Transverse colon (tissue), 3 donors: Measurements from ENCODE around the gene SCG3.

Source experiments
- EP300 ChIP-seq: sonication (generic); formaldehyde crosslinking; IDR thresholded peaks from one replicate; pipeline ENCODE4 v1.6.1; 2017; ENCODE audit warnings: antibody characterized with exemption, low read depth
- POLR2A ChIP-seq: fragments of 450-650 bp; IDR thresholded peaks from one replicate; pipeline ENCODE4 v1.6.1; 2016; ENCODE audit warnings: antibody characterized with exemption, mild to moderate bottlenecking, moderate library complexity
- TF ChIP-seq, protein P1 (sequence below), 5 experiments: fragments of 200-600 bp in 3 of 5; fragments of 450-650 bp in 2 of 5; sonication (generic) in 3 of 5; IDR thresholded peaks; 1 replicate in 2 of 5; 2 replicates in 3 of 5; pipeline ENCODE4 v1.5.1; 2016 to 2017; ENCODE audit warnings: antibody characterized with exemption in 5 of 5, inconsistent platforms in 3 of 5, mild to moderate bottlenecking in 2 of 5, moderate library complexity in 1 of 5

DNA sequence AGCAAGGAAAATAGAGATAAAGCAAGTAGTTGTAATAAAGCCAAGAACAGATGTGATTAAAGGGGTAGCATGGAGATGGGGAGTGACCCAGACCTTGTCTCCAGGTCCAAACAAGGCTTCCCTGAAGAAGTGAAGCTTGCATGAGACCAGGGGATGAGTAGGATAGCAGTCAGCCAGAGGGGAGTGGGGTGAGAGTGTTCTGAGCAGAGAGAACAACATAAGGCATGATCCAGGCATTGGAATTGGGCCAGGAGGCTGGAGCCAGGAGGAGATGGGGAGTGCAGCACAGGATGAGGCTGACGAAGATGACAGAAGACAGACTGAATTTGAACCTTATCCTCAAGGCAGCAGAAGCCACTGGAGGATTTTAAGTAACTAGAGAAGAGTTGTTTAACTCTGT, 77.3 kb downstream of the SCG3 start:
- TF ChIP-seq EP300 (no peak), POLR2A (no peak)
- TF ChIP-seq, protein P1, sequence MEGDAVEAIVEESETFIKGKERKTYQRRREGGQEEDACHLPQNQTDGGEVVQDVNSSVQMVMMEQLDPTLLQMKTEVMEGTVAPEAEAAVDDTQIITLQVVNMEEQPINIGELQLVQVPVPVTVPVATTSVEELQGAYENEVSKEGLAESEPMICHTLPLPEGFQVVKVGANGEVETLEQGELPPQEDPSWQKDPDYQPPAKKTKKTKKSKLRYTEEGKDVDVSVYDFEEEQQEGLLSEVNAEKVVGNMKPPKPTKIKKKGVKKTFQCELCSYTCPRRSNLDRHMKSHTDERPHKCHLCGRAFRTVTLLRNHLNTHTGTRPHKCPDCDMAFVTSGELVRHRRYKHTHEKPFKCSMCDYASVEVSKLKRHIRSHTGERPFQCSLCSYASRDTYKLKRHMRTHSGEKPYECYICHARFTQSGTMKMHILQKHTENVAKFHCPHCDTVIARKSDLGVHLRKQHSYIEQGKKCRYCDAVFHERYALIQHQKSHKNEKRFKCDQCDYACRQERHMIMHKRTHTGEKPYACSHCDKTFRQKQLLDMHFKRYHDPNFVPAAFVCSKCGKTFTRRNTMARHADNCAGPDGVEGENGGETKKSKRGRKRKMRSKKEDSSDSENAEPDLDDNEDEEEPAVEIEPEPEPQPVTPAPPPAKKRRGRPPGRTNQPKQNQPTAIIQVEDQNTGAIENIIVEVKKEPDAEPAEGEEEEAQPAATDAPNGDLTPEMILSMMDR (IDR thresholded peaks at IDR 0.05) = no peak
